ENCODE measurements around the gene HEXB. TPM values are rescaled to one million over a fixed set of nuclear protein-coding genes. Genes with fewer than 3 reads are reported as not detected.

The HEXB gene
- total RNA-seq = 60.7 and 61.2 TPM in 2 replicates

GRCh38 chr5:74684900-74685851 is at the start of gene HEXB:
HEXB (plus strand) TSS chr5:74685233; CDS start chr5:74685261, 28 bp downstream.
- DNase-seq = peak; percentile 96
- H3K27ac Mint-ChIP-seq = peak within 1 kb of the TSS; percentile 83
- H3K36me3 Mint-ChIP-seq (ENCODE audit: low read depth) = peaks cover 18% of the 10 kb centered on the region
- peak within 1 kb of the TSS; percentile 90 for H3K4me3 Mint-ChIP-seq
- intact Hi-C loops (cut with micrococcal nuclease) = loop anchor here (1.0 to 5.0 kb wide), 3 partner anchors 82 to 1120 kb away; partner anchors contain the start of genes ANKRA2, GFM2, NSA2 and UTP15
- H3K9me3 Mint-ChIP-seq = no peaks in the 10 kb centered on the region
- peaks cover 20% of the 10 kb centered on the region for H3K4me1 Mint-ChIP-seq
- peaks cover 13% of the 10 kb centered on the region for H3K27me3 Mint-ChIP-seq

GRCh38 chr5:74636149-74636548 is 48.9 kb upstream of the HEXB start:
- Mint-ChIP-seq H3K4me1 (peaks cover 32% of the 10 kb centered on the region), H3K9me3 (peaks cover 4% of the 10 kb centered on the region), H3K36me3 (ENCODE audit: low read depth) (peaks cover 2% of the 10 kb centered on the region), H3K27ac (no peak overlapping the region), H3K27me3 (peaks cover 28% of the 10 kb centered on the region), H3K4me3 (no peak overlapping the region)
- intact Hi-C loops (cut with micrococcal nuclease) = no loop called here
- DNase-seq = no peak

- no peak for DNase-seq
- Mint-ChIP-seq H3K27ac (no peak overlapping the region), H3K36me3 (ENCODE audit: low read depth) (peaks cover 2% of the 10 kb centered on the region), H3K4me1 (peaks cover 34% of the 10 kb centered on the region), H3K4me3 (no peak overlapping the region), H3K27me3 (peaks cover 32% of the 10 kb centered on the region), H3K9me3 (peaks cover 4% of the 10 kb centered on the region)
- intact Hi-C loops (cut with micrococcal nuclease) = no loop called here
Observed at GRCh38 chr5:74636552-74636951, 48.5 kb upstream of the HEXB start.

GRCh38 chr5:74638544-74638969 is 46.5 kb upstream of the HEXB start:
- intact Hi-C loops (cut with micrococcal nuclease) = no loop called here
- peak overlapping the region; percentile 4 for H3K4me3 Mint-ChIP-seq
- H3K27ac Mint-ChIP-seq = no peak overlapping the region
- peaks cover 4% of the 10 kb centered on the region for H3K9me3 Mint-ChIP-seq
- H3K27me3 Mint-ChIP-seq = peaks cover 49% of the 10 kb centered on the region
- H3K36me3 Mint-ChIP-seq (ENCODE audit: low read depth) = peaks cover 2% of the 10 kb centered on the region
- no peak for DNase-seq
- peaks cover 35% of the 10 kb centered on the region for H3K4me1 Mint-ChIP-seq

GRCh38 chr5:74638970-74639806 is 45.8 kb upstream of the HEXB start:
- peaks cover 35% of the 10 kb centered on the region for H3K4me1 Mint-ChIP-seq
- peaks cover 2% of the 10 kb centered on the region for H3K36me3 Mint-ChIP-seq (ENCODE audit: low read depth)
- peak; percentile 61 for DNase-seq
- H3K4me3 Mint-ChIP-seq = peak overlapping the region; percentile 91
- peaks cover 56% of the 10 kb centered on the region for H3K27me3 Mint-ChIP-seq
- intact Hi-C loops (cut with micrococcal nuclease) = loop anchor here (1.0 kb wide), 1 partner anchor 17 kb away; no protein-coding TSS in a partner anchor
- H3K27ac Mint-ChIP-seq = peak overlapping the region; percentile 47
- H3K9me3 Mint-ChIP-seq = peaks cover 4% of the 10 kb centered on the region

- H3K36me3 Mint-ChIP-seq (ENCODE audit: low read depth) = no peaks in the 10 kb centered on the region
- peaks cover 4% of the 10 kb centered on the region for H3K9me3 Mint-ChIP-seq
- H3K27me3 Mint-ChIP-seq = peaks cover 59% of the 10 kb centered on the region
- peak overlapping the region; percentile 47 for H3K27ac Mint-ChIP-seq
- intact Hi-C loops (cut with micrococcal nuclease) = loop anchor here (1.0 to 10.0 kb wide), 7 partner anchors 8 to 1075 kb away; partner anchors contain the start of genes ANKRA2 and UTP15
- H3K4me1 Mint-ChIP-seq = peaks cover 35% of the 10 kb centered on the region
- H3K4me3 Mint-ChIP-seq = peak overlapping the region; percentile 91
- DNase-seq = peak; percentile 80
Observed at GRCh38 chr5:74639807-74640449, 45.1 kb upstream of the HEXB start.

- H3K9me3 Mint-ChIP-seq = peaks cover 4% of the 10 kb centered on the region
- intact Hi-C loops (cut with micrococcal nuclease) = loop anchor here (1.0 to 10.0 kb wide), 6 partner anchors 8 to 1076 kb away; partner anchors contain the start of genes ANKRA2 and UTP15
- peaks cover 63% of the 10 kb centered on the region for H3K27me3 Mint-ChIP-seq
- peak; percentile 93 for DNase-seq
- H3K27ac Mint-ChIP-seq = peak within 1 kb of the TSS; percentile 47
- H3K36me3 Mint-ChIP-seq (ENCODE audit: low read depth) = no peaks in the 10 kb centered on the region
- H3K4me1 Mint-ChIP-seq = peaks cover 35% of the 10 kb centered on the region
- peak within 1 kb of the TSS; percentile 91 for H3K4me3 Mint-ChIP-seq
Observed at GRCh38 chr5:74640450-74640953, 44.5 kb upstream of the HEXB start, which contains the start of gene ENC1. ENC1 (minus strand) TSS chr5:74640728; CDS start chr5:74636485, 4,243 bp downstream.

- Mint-ChIP-seq H3K9me3 (no peaks in the 10 kb centered on the region), H3K36me3 (ENCODE audit: low read depth) (no peaks in the 10 kb centered on the region), H3K4me3 (peak overlapping the region; percentile 91), H3K27me3 (peaks cover 62% of the 10 kb centered on the region), H3K27ac (peak overlapping the region; percentile 13), H3K4me1 (peaks cover 35% of the 10 kb centered on the region)
- intact Hi-C loops (cut with micrococcal nuclease) = loop anchor here (1.0 to 10.0 kb wide), 6 partner anchors 9 to 1076 kb away; partner anchors contain the start of genes ANKRA2 and UTP15
- DNase-seq = peak; percentile 79
Observed at GRCh38 chr5:74640954-74641734, 43.9 kb upstream of the HEXB start.

- peaks cover 35% of the 10 kb centered on the region for H3K4me1 Mint-ChIP-seq
- peak overlapping the region; percentile 13 for H3K27ac Mint-ChIP-seq
- H3K27me3 Mint-ChIP-seq = peaks cover 66% of the 10 kb centered on the region
- peak; percentile 69 for DNase-seq
- peak overlapping the region; percentile 91 for H3K4me3 Mint-ChIP-seq
- H3K36me3 Mint-ChIP-seq (ENCODE audit: low read depth) = no peaks in the 10 kb centered on the region
- intact Hi-C loops (cut with micrococcal nuclease) = loop anchor here (10.0 kb wide), 4 partner anchors 247 to 1077 kb away; partner anchors contain the start of genes ANKRA2 and UTP15
- no peaks in the 10 kb centered on the region for H3K9me3 Mint-ChIP-seq
Observed at GRCh38 chr5:74641735-74642542, 43.1 kb upstream of the HEXB start.

GRCh38 chr5:74642543-74642863 is 42.5 kb upstream of the HEXB start:
- no peaks in the 10 kb centered on the region for H3K9me3 Mint-ChIP-seq
- no peak overlapping the region for H3K27ac Mint-ChIP-seq
- peaks cover 67% of the 10 kb centered on the region for H3K27me3 Mint-ChIP-seq
- no peaks in the 10 kb centered on the region for H3K36me3 Mint-ChIP-seq (ENCODE audit: low read depth)
- intact Hi-C loops (cut with micrococcal nuclease) = loop anchor here (10.0 kb wide), 4 partner anchors 248 to 1078 kb away; partner anchors contain the start of genes ANKRA2 and UTP15
- no peak overlapping the region for H3K4me3 Mint-ChIP-seq
- DNase-seq = no peak
- peaks cover 35% of the 10 kb centered on the region for H3K4me1 Mint-ChIP-seq

GRCh38 chr5:74643111-74643562 is 41.9 kb upstream of the HEXB start:
- Mint-ChIP-seq H3K27me3 (peaks cover 67% of the 10 kb centered on the region), H3K4me3 (no peak overlapping the region), H3K36me3 (ENCODE audit: low read depth) (no peaks in the 10 kb centered on the region), H3K4me1 (peaks cover 35% of the 10 kb centered on the region), H3K9me3 (no peaks in the 10 kb centered on the region), H3K27ac (no peak overlapping the region)
- no peak for DNase-seq
- intact Hi-C loops (cut with micrococcal nuclease) = loop anchor here (10.0 kb wide), 4 partner anchors 248 to 1078 kb away; partner anchors contain the start of genes ANKRA2 and UTP15
